Large intestine (tissue), 12 donors: ENCODE measurements around the gene DAZ3. TPM values are rescaled to one million over a fixed set of nuclear protein-coding genes. Genes with fewer than 3 reads are reported as not detected.
"Not testable (repeated sequence)": the region's sequence is repeated elsewhere in the genome, so short reads cannot be mapped to it uniquely, and the experiment has no call there.

Source experiments
- DNase-seq, 2 donors: peaks; one replicate each; pipeline versions ENCODE4 v3.0.0 to v3.0.0-alpha.2; 2013
- H3K27ac ChIP-seq: one replicate; pipeline ENCODE4 v1.5.1; 2013; ENCODE audit warnings: low read length
- H3K27me3 ChIP-seq: 2 replicates; pipeline ENCODE4 v1.6.1; 2013; ENCODE audit warnings: low read length; ENCODE audit not compliant: control insufficient read depth, insufficient read depth
- H3K36me3 ChIP-seq: 2 replicates; pipeline ENCODE4 v1.6.1; 2013; ENCODE audit warnings: low read length; ENCODE audit not compliant: control insufficient read depth, insufficient read depth
- H3K4me1 ChIP-seq: one replicate; pipeline ENCODE4 v1.6.1; 2013; ENCODE audit warnings: low read length; ENCODE audit not compliant: control insufficient read depth, insufficient read depth
- H3K4me3 ChIP-seq: one replicate; pipeline ENCODE4 v1.5.1; 2013; ENCODE audit warnings: low read length
- H3K9me3 ChIP-seq: one replicate; pipeline ENCODE4 v1.6.1; 2013; ENCODE audit warnings: mild to moderate bottlenecking, low read depth, low read length, moderate library complexity; ENCODE audit not compliant: control insufficient read depth
- WGBS: methylation state at CpG from one replicate; pipeline ENCODE4 v1.1.5; 2013; ENCODE audit warnings: low lambda C conversion rate; ENCODE audit not compliant: insufficient coverage; 5-methylcytosine and 5-hydroxymethylcytosine counted together
- long read RNA-seq, 11 donors: transcript quantifications; one replicate each; lab custom pipeline, GENCODE V29; 2026
- polyA plus RNA-seq: library from polyadenylated mRNA; unstranded; fragments of 120-200 nt; gene quantifications from one replicate; pipeline ENCODE4 v1.2.1, GENCODE V29; 2013

Gene DAZ3, protein sequence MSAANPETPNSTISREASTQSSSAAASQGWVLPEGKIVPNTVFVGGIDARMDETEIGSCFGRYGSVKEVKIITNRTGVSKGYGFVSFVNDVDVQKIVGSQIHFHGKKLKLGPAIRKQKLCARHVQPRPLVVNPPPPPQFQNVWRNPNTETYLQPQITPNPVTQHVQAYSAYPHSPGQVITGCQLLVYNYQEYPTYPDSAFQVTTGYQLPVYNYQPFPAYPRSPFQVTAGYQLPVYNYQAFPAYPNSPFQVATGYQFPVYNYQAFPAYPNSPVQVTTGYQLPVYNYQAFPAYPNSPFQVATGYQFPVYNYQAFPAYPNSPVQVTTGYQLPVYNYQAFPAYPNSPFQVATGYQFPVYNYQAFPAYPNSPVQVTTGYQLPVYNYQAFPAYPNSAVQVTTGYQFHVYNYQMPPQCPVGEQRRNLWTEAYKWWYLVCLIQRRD
- not detected for polyA plus RNA-seq
- long read RNA-seq, donor 1, result 0 reads
- long read RNA-seq, donor 2, result 0 reads
- long read RNA-seq, donor 3, result 0 reads
- long read RNA-seq, donor 4, result 0 reads
- long read RNA-seq, donor 5, result 0 reads
- long read RNA-seq, donor 6, result 0 reads
- long read RNA-seq, donor 7, result 0 reads
- long read RNA-seq, donor 8, result 0 reads
- long read RNA-seq, donor 9, result 0 reads
- long read RNA-seq, donor 10, result 0 reads
- long read RNA-seq, donor 11, result 0 reads

DNA sequence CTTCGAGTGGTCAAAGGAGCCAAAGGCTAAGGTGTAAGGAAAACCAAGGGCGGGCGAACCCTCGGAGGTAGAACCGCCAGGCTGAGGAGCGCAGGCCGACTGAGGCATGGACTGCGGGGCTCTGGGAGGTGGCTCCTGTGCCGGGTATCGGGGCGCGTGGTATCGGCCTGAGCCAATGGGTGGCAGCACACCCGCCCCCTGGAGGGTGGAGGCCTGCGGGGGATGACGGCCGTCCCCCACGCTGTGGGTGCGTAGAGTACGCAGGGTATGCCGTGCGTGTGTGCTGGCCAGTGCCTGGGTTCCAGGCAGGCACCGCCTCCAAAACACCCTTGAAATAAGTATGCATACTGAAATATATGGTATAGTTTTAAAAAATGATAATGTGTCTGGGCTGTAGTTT lies at the start of gene DAZ3:
DAZ3 (minus strand) TSS at position 101 of the 400 bp plus-strand sequence. CDS start 208 bp downstream, outside the sequence.
- H3K36me3 ChIP-seq, H3K4me3 ChIP-seq, DNase-seq, H3K27ac ChIP-seq, H3K9me3 ChIP-seq, H3K27me3 ChIP-seq, H3K4me1 ChIP-seq: not testable (repeated sequence)
- no CpG with 5 or more reads among the region's 23 CpGs for WGBS

- WGBS, result no CpG with 5 or more reads among the region's 23 CpGs
These were observed 20.4 kb upstream of the DAZ3 start, which contains the start of gene DAZ4 for GRCh38 chrY:24833619-24834018. TSS of gene DAZ4 (plus strand) at chrY:24833919. CDS start at chrY:24834127, 208 bp downstream.

DNA sequence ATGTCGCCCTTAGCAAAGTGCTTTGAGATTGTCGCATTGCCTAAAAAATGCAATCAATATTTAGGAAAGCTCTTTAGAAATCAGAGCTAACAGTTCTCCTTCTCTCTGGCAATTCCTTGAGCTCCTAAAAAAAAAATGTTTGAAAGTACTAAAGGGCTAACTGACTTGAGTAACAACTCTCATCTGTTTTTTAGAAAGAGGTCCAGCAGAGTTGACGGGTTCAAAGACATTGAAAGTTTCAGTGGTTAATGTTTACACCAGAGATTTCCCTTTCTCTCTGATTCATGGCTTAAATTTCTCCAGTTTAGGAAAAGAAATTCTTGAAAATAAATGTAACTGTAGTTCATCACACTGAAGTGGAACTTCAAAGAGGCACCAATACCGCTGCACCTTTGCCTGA lies 11.9 kb upstream of the DAZ3 start:
- H3K9me3 ChIP-seq, H3K4me1 ChIP-seq, H3K27me3 ChIP-seq, DNase-seq, H3K36me3 ChIP-seq, H3K27ac ChIP-seq, H3K4me3 ChIP-seq: not testable (repeated sequence)
- WGBS, result no CpG with 5 or more reads among the region's 4 CpGs

More at GRCh38 chrY:24833619-24834018, 20.4 kb upstream of the DAZ3 start, which contains the start of gene DAZ4:
- H3K9me3 ChIP-seq, H3K4me1 ChIP-seq, H3K27ac ChIP-seq, DNase-seq, H3K4me3 ChIP-seq, H3K27me3 ChIP-seq, H3K36me3 ChIP-seq: not testable (repeated sequence)

- no CpG with 5 or more reads among the region's 4 CpGs for WGBS
- H3K27ac ChIP-seq, H3K36me3 ChIP-seq, H3K27me3 ChIP-seq, H3K9me3 ChIP-seq, H3K4me3 ChIP-seq, H3K4me1 ChIP-seq, DNase-seq: not testable (repeated sequence)
These were observed 11.1 kb upstream of the DAZ3 start for GRCh38 chrY:24824184-24824879.

DNA sequence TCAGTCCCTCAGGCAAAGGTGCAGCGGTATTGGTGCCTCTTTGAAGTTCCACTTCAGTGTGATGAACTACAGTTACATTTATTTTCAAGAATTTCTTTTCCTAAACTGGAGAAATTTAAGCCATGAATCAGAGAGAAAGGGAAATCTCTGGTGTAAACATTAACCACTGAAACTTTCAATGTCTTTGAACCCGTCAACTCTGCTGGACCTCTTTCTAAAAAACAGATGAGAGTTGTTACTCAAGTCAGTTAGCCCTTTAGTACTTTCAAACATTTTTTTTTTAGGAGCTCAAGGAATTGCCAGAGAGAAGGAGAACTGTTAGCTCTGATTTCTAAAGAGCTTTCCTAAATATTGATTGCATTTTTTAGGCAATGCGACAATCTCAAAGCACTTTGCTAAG lies 8.6 kb upstream of the DAZ3 start:
- not testable (repeated sequence) for H3K27me3 ChIP-seq, H3K4me1 ChIP-seq, H3K4me3 ChIP-seq, DNase-seq, H3K9me3 ChIP-seq, H3K27ac ChIP-seq, H3K36me3 ChIP-seq
- no CpG with 5 or more reads among the region's 3 CpGs for WGBS

Other genes with a start within 250 kb of the DAZ3 start
- gene BPY2B, start 195.4 kb downstream of the DAZ3 start, polyA plus RNA-seq, result not detected
- gene DAZ4, start 20.5 kb upstream of the DAZ3 start, polyA plus RNA-seq, result not detected
- gene BPY2C, start 238.7 kb upstream of the DAZ3 start, polyA plus RNA-seq, result not detected